Superior temporal gyrus (tissue), 1 donor: ENCODE measurements around the gene ZBTB8A.
"Not testable (repeated sequence)": the region's sequence is repeated elsewhere in the genome, so short reads cannot be mapped to it uniquely, and the experiment has no call there.

Source experiments
- DNase-seq: peaks from one replicate; pipeline ENCODE4 v3.0.0-alpha.2; 2016; ENCODE audit errors: extremely low spot score

ZBTB8A gene

GRCh38 chr1:32536764-32537163 lies 2.5 kb upstream of the ZBTB8A start:
- no peak for DNase-seq

- peak; percentile 39 for DNase-seq
These were observed 651 bp downstream of the ZBTB8A start for GRCh38 chr1:32539584-32540571.

- DNase-seq = no peak
These were observed 1.4 kb downstream of the ZBTB8A start for GRCh38 chr1:32540605-32541004.

GRCh38 chr1:32541064-32541566 lies 1.9 kb downstream of the ZBTB8A start:
- no peak for DNase-seq

- no peak for DNase-seq
These were observed 7.4 kb downstream of the ZBTB8A start for GRCh38 chr1:32546611-32547010.

- DNase-seq = no peak
These were observed 10.4 kb downstream of the ZBTB8A start for GRCh38 chr1:32549616-32550015.

GRCh38 chr1:32554288-32554687 lies 15.1 kb downstream of the ZBTB8A start:
- DNase-seq = no peak

GRCh38 chr1:32557035-32557434 lies 17.8 kb downstream of the ZBTB8A start:
- not testable (repeated sequence) for DNase-seq

GRCh38 chr1:32557812-32558211 lies 18.6 kb downstream of the ZBTB8A start:
- no peak for DNase-seq

- no peak for DNase-seq
These were observed 29.7 kb downstream of the ZBTB8A start for GRCh38 chr1:32568929-32569328.

GRCh38 chr1:32580348-32581017 lies 41.3 kb downstream of the ZBTB8A start:
- no peak for DNase-seq

GRCh38 chr1:32592943-32593342 lies 53.7 kb downstream of the ZBTB8A start:
- DNase-seq = no peak

- DNase-seq = no peak
These were observed 60.8 kb downstream of the ZBTB8A start for GRCh38 chr1:32600034-32600433.

- no peak for DNase-seq
These were observed 66.6 kb downstream of the ZBTB8A start for GRCh38 chr1:32605711-32606424.

- no peak for DNase-seq
These were observed 67.5 kb downstream of the ZBTB8A start for GRCh38 chr1:32606565-32607371.

GRCh38 chr1:32609180-32609579 lies 70.0 kb downstream of the ZBTB8A start:
- no peak for DNase-seq

- no peak for DNase-seq
These were observed 72.6 kb downstream of the ZBTB8A start for GRCh38 chr1:32611859-32612188.

- peak; percentile 90 for DNase-seq
These were observed 73.1 kb downstream of the ZBTB8A start for GRCh38 chr1:32612189-32612881.

GRCh38 chr1:32613472-32613871 lies 74.2 kb downstream of the ZBTB8A start:
- DNase-seq = no peak

- DNase-seq = no peak
These were observed 79.5 kb downstream of the ZBTB8A start for GRCh38 chr1:32618673-32619221.
